GM19193 (cell line): ENCODE measurements around the gene HSPB6.

Experiments
- POLR2A ChIP-seq: IDR thresholded peaks from 4 replicates; pipeline ENCODE4 v1.6.1; 2011; ENCODE audit not compliant: insufficient read depth, insufficient read length; ENCODE audit errors: extremely low read depth

The HSPB6 gene

GRCh38 chr19:35710784-35711723, 45.8 kb downstream of the HSPB6 start:
- peak; percentile 38 for TF ChIP-seq POLR2A

- TF ChIP-seq POLR2A, result no peak
Measured at GRCh38 chr19:35708391-35708790, 48.4 kb downstream of the HSPB6 start.
